DMS79 (cell line): Measurements from ENCODE around the gene CENPX.

Source experiments
- DNase-seq: peaks from one replicate; lab custom pipeline; 2025; lab: John Stamatoyannopoulos, UW

Gene CENPX

DNA sequence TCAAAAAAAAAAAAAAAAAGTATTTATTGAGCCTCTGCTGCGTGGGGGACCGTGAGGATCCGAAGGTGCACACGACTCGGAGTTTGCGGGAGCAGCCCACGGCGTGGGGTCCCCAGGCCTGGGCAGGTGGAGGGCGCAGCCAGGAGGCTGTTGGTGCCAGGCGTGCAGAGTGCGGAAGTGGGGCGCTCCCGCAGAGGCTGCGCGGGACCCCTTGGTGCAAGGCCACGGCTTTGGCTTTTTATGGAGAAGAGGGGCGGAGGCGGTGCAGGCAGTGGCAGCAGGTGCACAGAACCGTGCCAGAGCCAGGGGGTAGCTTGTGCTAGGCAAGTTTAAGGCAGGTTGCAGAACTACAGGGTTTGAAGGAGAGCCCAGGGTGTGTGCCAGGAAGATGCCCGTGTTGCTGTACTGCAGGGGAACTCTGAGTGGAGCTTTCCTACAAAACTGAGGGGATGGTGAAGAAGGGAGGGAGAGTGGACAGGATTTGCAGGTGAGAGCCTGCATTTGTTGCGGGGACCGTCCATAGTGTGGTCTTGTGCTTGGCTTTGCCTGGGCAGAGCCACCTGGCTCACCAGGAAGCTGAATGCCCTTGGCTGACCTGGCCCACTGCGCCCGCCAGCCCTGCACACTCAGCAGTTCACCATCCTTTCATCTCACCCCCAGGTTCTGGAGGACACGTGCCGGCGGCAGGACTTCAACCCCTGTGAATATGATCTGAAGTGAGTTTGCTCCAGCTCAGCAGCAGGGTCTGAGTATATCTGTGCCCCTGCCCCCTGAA, 44.0 kb downstream of the CENPX start:
- no peak for DNase-seq

- DNase-seq, result peak; percentile 30
Observed at GRCh38 chr17:81977211-81977808, 45.4 kb downstream of the CENPX start, which contains the start of gene ASPSCR1. Gene ASPSCR1, plus strand, starts transcription at chr17:81977629. Its CDS starts 18 bp downstream, at chr17:81977647.

DNA sequence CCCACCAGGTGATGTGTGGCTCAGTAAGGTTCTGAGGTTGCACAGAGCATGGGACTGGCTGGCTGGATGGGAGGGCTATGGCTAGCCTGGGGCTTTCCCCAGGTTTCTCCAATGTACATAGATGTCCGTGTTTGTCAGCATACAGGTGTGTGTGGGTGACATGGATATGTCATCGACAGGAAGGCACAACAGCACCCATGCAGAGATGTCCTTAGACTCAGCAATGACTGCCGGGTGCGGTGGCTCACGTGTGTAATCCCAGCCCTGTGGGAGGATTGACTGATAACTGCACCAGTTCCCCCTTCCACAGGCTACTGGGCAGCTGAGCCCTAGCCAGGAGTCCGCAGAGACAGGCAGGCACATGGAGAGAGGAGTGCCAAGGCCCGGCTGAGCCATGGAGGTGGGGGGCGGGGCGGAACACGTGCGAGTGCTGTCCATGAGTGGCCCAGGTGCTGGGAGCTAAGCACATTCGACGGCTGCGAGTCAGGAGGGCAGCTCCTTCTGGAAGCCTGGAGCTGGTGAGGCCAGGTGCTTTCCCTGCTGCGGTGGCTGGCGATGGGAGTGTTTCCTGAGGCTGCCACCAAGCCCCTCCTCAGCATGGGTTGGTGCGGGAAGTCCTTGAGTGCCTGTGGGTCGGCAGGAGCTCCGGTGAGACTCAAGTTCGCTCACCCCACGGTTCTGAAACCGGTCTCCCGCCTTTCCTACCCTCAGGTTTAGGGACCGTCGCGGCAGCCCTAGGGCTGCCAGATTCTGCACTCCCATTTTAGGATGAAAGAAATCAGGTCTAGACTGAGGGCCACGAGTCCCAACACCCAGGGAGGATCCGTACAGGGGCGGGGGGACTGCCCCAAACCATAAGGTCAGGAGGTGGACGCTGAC, 46.1 kb downstream of the CENPX start:
- peak; percentile 40 for DNase-seq

DNA sequence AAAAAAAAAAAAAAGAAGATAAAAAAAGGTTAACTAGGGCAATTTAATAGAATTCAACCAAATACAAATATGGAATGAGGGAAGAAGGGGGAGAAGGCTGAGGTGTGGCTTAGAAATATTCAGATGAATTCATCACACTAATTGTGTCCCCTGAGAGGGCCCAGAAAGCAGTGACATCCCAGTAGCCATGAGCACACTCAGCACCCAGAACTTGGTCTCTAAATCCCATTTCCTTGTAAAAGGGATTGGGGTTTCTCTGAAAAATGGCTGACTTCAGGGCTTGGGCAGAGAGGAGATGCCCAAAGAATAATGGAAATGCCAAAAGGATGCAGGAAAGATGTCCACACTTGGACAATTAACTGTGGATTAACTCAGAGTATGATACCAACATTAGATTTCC, 49.2 kb downstream of the CENPX start:
- no peak for DNase-seq

GRCh38 chr17:81968850-81969812, 53.5 kb downstream of the CENPX start:
- no peak for DNase-seq
